GM15510 (cell line): ENCODE data around the gene OBP2B.
"Not testable (repeated sequence)": the region's sequence is repeated elsewhere in the genome, so short reads cannot be mapped to it uniquely, and the experiment has no call there.

Experiments used
- POLR2A ChIP-seq: IDR thresholded peaks from 3 replicates; pipeline ENCODE4 v1.6.1; 2011; ENCODE audit warnings: borderline replicate concordance; ENCODE audit not compliant: insufficient read length; ENCODE audit errors: extremely low read depth

The OBP2B gene

GRCh38 chr9:133208880-133209300 is at the start of gene OBP2B:
Gene OBP2B (minus strand): TSS chr9:133209250. CDS start chr9:133209199, 51 bp downstream.
- TF ChIP-seq POLR2A, result not testable (repeated sequence)

- TF ChIP-seq POLR2A, result no peak
Observed at GRCh38 chr9:133258061-133259015, 49.3 kb upstream of the OBP2B start.

- no peak for TF ChIP-seq POLR2A
Observed at GRCh38 chr9:133257465-133257956, 48.5 kb upstream of the OBP2B start.

- no peak for TF ChIP-seq POLR2A
Observed at GRCh38 chr9:133256686-133257091, 47.6 kb upstream of the OBP2B start.

GRCh38 chr9:133256136-133256461 is 47.0 kb upstream of the OBP2B start:
- no peak for TF ChIP-seq POLR2A

- no peak for TF ChIP-seq POLR2A
Observed at GRCh38 chr9:133255371-133256135, 46.5 kb upstream of the OBP2B start.

- TF ChIP-seq POLR2A, result no peak
Observed at GRCh38 chr9:133254471-133254870, 45.4 kb upstream of the OBP2B start.

- TF ChIP-seq POLR2A, result no peak
Observed at GRCh38 chr9:133253268-133253667, 44.2 kb upstream of the OBP2B start.

GRCh38 chr9:133252301-133253020 is 43.4 kb upstream of the OBP2B start:
- TF ChIP-seq POLR2A, result no peak

GRCh38 chr9:133251773-133252172 is 42.7 kb upstream of the OBP2B start:
- no peak for TF ChIP-seq POLR2A

GRCh38 chr9:133250741-133251170 is 41.7 kb upstream of the OBP2B start:
- TF ChIP-seq POLR2A, result no peak

GRCh38 chr9:133249337-133249736 is 40.3 kb upstream of the OBP2B start:
- TF ChIP-seq POLR2A, result no peak

GRCh38 chr9:133248726-133249295 is 39.8 kb upstream of the OBP2B start:
- no peak for TF ChIP-seq POLR2A

GRCh38 chr9:133247632-133248031 is 38.6 kb upstream of the OBP2B start:
- no peak for TF ChIP-seq POLR2A
